WERI-Rb-1 (cell line): Measurements from ENCODE around the gene HS3ST3B1.

Source experiments
- DNase-seq: peaks from one replicate; pipeline ENCODE4 v3.0.0-alpha.2; 2020
- H3K27ac ChIP-seq: fragments of 250-450 bp; sonication (Bioruptor Pico); 2 replicates; pipeline ENCODE4 v1.5.1; 2020; ENCODE audit warnings: mild to moderate bottlenecking, moderate library complexity
- H3K27me3 ChIP-seq: fragments of 250-450 bp; sonication (Bioruptor Pico); 2 replicates; pipeline ENCODE4 v1.5.1; 2021; ENCODE audit warnings: mild to moderate bottlenecking, low read depth, moderate library complexity; ENCODE audit not compliant: insufficient read depth, severe bottlenecking
- H3K36me3 ChIP-seq: fragments of 250-450 bp; sonication (Bioruptor Pico); 2 replicates; pipeline ENCODE4 v1.5.1; 2020; ENCODE audit warnings: mild to moderate bottlenecking, moderate library complexity
- H3K4me3 ChIP-seq: 2 replicates; pipeline ENCODE4 v1.5.1; 2011; ENCODE audit warnings: low read depth, mild to moderate bottlenecking, control low read depth, low read length
- H3K9me3 ChIP-seq: fragments of 250-450 bp; sonication (Bioruptor Pico); 2 replicates; pipeline ENCODE4 v1.5.1; 2021; ENCODE audit warnings: mild to moderate bottlenecking, moderate library complexity; ENCODE audit not compliant: severe bottlenecking
- CTCF ChIP-seq: IDR thresholded peaks from 2 replicates; pipeline ENCODE4 v1.5.1; 2011; ENCODE audit warnings: low read depth, mild to moderate bottlenecking, control low read depth, inconsistent platforms, low read length

Gene HS3ST3B1

GRCh38 chr17:14304773-14305517 lies 4.1 kb downstream of the HS3ST3B1 start:
- Histone ChIP-seq H3K4me3 (peak overlapping the region; percentile 100), H3K9me3 (no peaks in the 10 kb centered on the region), H3K27me3 (no peaks in the 10 kb centered on the region), H3K27ac (peak overlapping the region; percentile 94), H3K36me3 (peaks cover 35% of the 10 kb centered on the region)
- no peak for TF ChIP-seq CTCF
- peak; percentile 80 for DNase-seq

- no peak for TF ChIP-seq CTCF
- no peak for DNase-seq
- no peaks in the 10 kb centered on the region for H3K9me3 ChIP-seq
- no peaks in the 10 kb centered on the region for H3K27me3 ChIP-seq
- H3K4me3 ChIP-seq, result peak overlapping the region; percentile 100
- H3K36me3 ChIP-seq, result peaks cover 42% of the 10 kb centered on the region
- peak overlapping the region; percentile 94 for H3K27ac ChIP-seq
These were observed 5.1 kb downstream of the HS3ST3B1 start for GRCh38 chr17:14305785-14306496.

GRCh38 chr17:14306596-14306995 lies 5.7 kb downstream of the HS3ST3B1 start:
- H3K27ac ChIP-seq, result peak overlapping the region; percentile 94
- H3K9me3 ChIP-seq, result no peaks in the 10 kb centered on the region
- no peak for DNase-seq
- TF ChIP-seq CTCF, result no peak
- H3K27me3 ChIP-seq, result no peaks in the 10 kb centered on the region
- peaks cover 47% of the 10 kb centered on the region for H3K36me3 ChIP-seq
- no peak overlapping the region; the same call in 1 of the 2 replicates for H3K4me3 ChIP-seq

- H3K4me3 ChIP-seq, result peak overlapping the region; percentile 2
- peak overlapping the region; percentile 94 for H3K27ac ChIP-seq
- no peaks in the 10 kb centered on the region for H3K9me3 ChIP-seq
- no peaks in the 10 kb centered on the region for H3K27me3 ChIP-seq
- peaks cover 51% of the 10 kb centered on the region for H3K36me3 ChIP-seq
- TF ChIP-seq CTCF, result no peak
- DNase-seq, result no peak
These were observed 6.7 kb downstream of the HS3ST3B1 start for GRCh38 chr17:14307560-14308024.

- no peak for DNase-seq
- no peaks in the 10 kb centered on the region for H3K9me3 ChIP-seq
- TF ChIP-seq CTCF, result no peak
- peak overlapping the region; percentile 56 for H3K4me3 ChIP-seq
- H3K36me3 ChIP-seq, result peaks cover 48% of the 10 kb centered on the region
- peak overlapping the region; percentile 94 for H3K27ac ChIP-seq
- H3K27me3 ChIP-seq, result no peaks in the 10 kb centered on the region
These were observed 7.7 kb downstream of the HS3ST3B1 start for GRCh38 chr17:14308636-14308964.
